Amygdala (tissue), 56 donors: Measurements from ENCODE around the gene CDCA8.

Source experiments
- DNase-seq, 56 donors: peaks; one replicate each; lab custom pipeline; 2025; lab: John Stamatoyannopoulos, UW

Gene CDCA8

GRCh38 chr1:37714226-37714625 lies 21.9 kb downstream of the CDCA8 start:
- no peak for DNase-seq

GRCh38 chr1:37714689-37715088 lies 22.4 kb downstream of the CDCA8 start:
- DNase-seq = no peak

- no peak for DNase-seq
Measured at GRCh38 chr1:37716321-37716720, 24.0 kb downstream of the CDCA8 start.

GRCh38 chr1:37717631-37718030 lies 25.3 kb downstream of the CDCA8 start:
- no peak for DNase-seq

- no peak for DNase-seq
Measured at GRCh38 chr1:37718181-37718900, 26.0 kb downstream of the CDCA8 start.

- DNase-seq = no peak
Measured at GRCh38 chr1:37718901-37719571, 26.7 kb downstream of the CDCA8 start.

- DNase-seq = no peak
Measured at GRCh38 chr1:37719572-37720195, 27.4 kb downstream of the CDCA8 start.

GRCh38 chr1:37720231-37721130 lies 28.2 kb downstream of the CDCA8 start:
- no peak for DNase-seq

- DNase-seq = peak in 1 of 56 donors; percentile 6
Measured at GRCh38 chr1:37721565-37721964, 29.2 kb downstream of the CDCA8 start.

GRCh38 chr1:37722181-37723071 lies 30.1 kb downstream of the CDCA8 start:
- peak in 48 of 56 donors; percentile 16 to 84 (median 54) for DNase-seq

GRCh38 chr1:37723072-37723389 lies 30.7 kb downstream of the CDCA8 start:
- peak in 1 of 56 donors; percentile 15 for DNase-seq

GRCh38 chr1:37723390-37724078 lies 31.2 kb downstream of the CDCA8 start:
- DNase-seq = no peak

GRCh38 chr1:37724575-37724974 lies 32.3 kb downstream of the CDCA8 start:
- no peak for DNase-seq

GRCh38 chr1:37725851-37726613 lies 33.7 kb downstream of the CDCA8 start:
- peak in 45 of 56 donors; percentile 8 to 74 (median 37) for DNase-seq

- DNase-seq = peak in 14 of 56 donors; percentile 9 to 49 (median 22)
Measured at GRCh38 chr1:37726751-37727585, 34.7 kb downstream of the CDCA8 start.

- DNase-seq = no peak
Measured at GRCh38 chr1:37728416-37728815, 36.1 kb downstream of the CDCA8 start.

- DNase-seq = no peak
Measured at GRCh38 chr1:37730376-37730775, 38.1 kb downstream of the CDCA8 start.
